ENCODE data around the gene CEP44.
"Not testable (repeated sequence)": the region's sequence is repeated elsewhere in the genome, so short reads cannot be mapped to it uniquely, and the experiment has no call there.

DNA sequence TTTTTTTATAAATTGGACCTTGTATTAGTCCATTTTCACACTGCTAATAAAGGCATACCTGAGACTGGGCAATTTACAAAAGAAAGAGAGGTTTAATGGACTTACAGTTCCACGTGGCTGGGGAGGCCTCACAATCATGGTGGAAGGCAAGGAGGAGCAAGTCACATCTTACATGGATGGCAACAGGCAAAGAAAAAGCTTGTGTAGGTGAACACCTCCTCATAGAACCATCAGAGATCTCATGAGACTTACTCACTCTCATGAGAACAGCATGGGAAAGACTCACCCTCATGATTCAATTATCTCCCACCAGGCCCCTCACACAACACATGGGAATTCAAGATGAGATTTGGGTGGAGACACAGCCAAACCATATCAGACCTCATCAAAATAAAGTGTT, 80.1 kb downstream of the CEP44 start:
- TF ChIP-seq, protein P1, sequence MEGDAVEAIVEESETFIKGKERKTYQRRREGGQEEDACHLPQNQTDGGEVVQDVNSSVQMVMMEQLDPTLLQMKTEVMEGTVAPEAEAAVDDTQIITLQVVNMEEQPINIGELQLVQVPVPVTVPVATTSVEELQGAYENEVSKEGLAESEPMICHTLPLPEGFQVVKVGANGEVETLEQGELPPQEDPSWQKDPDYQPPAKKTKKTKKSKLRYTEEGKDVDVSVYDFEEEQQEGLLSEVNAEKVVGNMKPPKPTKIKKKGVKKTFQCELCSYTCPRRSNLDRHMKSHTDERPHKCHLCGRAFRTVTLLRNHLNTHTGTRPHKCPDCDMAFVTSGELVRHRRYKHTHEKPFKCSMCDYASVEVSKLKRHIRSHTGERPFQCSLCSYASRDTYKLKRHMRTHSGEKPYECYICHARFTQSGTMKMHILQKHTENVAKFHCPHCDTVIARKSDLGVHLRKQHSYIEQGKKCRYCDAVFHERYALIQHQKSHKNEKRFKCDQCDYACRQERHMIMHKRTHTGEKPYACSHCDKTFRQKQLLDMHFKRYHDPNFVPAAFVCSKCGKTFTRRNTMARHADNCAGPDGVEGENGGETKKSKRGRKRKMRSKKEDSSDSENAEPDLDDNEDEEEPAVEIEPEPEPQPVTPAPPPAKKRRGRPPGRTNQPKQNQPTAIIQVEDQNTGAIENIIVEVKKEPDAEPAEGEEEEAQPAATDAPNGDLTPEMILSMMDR (IDR thresholded peaks at IDR 0.05), result not testable (repeated sequence)
- TF ChIP-seq POLR2A (IDR thresholded peaks at IDR 0.05), result not testable (repeated sequence)

Measured in thyroid gland (tissue), 4 donors.